ENCODE results near the gene INF2. TPM values are rescaled to one million over a fixed set of nuclear protein-coding genes. Genes with fewer than 3 reads are reported as not detected.
"Not testable (repeated sequence)": the region's sequence is repeated elsewhere in the genome, so short reads cannot be mapped to it uniquely, and the experiment has no call there.

INF2 gene
- total RNA-seq, 1 experiment from 2014 or later: 70.9 TPM

- POLR2A ChIA-PET (ENCODE audit: low non-redundant PET): no interaction called here
- BruUV-seq (replicated peaks): no TSS peak
- TF ChIP-seq EZH2 (IDR thresholded peaks at IDR 0.05; ENCODE audit: borderline replicate concordance, low read depth, low read length, poor library complexity, severe bottlenecking) (no peak), CTCF (conservative IDR thresholded peaks at IDR 0.05; ENCODE audit: low read depth, low read length) (peak; percentile 47)
- Histone ChIP-seq H3K9me3 (ENCODE audit: low read depth, low read length, poor library complexity, severe bottlenecking) (no peaks in the 10 kb centered on the region), H3K4me1 (ENCODE audit: insufficient read depth, low read length, poor library complexity, severe bottlenecking) (peaks cover 7% of the 10 kb centered on the region), H3K27ac (ENCODE audit: low read depth, low read length, poor library complexity, severe bottlenecking) (peak overlapping the region; percentile 6), H3K27me3 (replicated peaks; ENCODE audit: insufficient read depth, low read depth, low read length, poor library complexity) (no peaks in the 10 kb centered on the region), H3K36me3 (ENCODE audit: insufficient read depth, low read length, poor library complexity, severe bottlenecking) (no peaks in the 10 kb centered on the region), H3K4me3 (ENCODE audit: low read depth, low read length, poor library complexity, severe bottlenecking) (no peak overlapping the region)
- intact Hi-C loops (cut with micrococcal nuclease; ENCODE audit: unreplicated experiment): no loop called here
- DNase-seq (ENCODE audit: low spot score): no peak
- CTCF ChIA-PET: interaction anchor here (1.4 kb wide), 1 partner anchor 12 kb away, joined by 9 read pairs; no protein-coding TSS in a partner anchor
Observed at GRCh38 chr14:104665657-104666522, 23.5 kb upstream of the INF2 start.

GRCh38 chr14:104666523-104666895, 22.9 kb upstream of the INF2 start:
- DNase-seq (ENCODE audit: low spot score); H3K27ac ChIP-seq (ENCODE audit: low read depth, low read length, poor library complexity, severe bottlenecking); BruUV-seq (replicated peaks); H3K36me3 ChIP-seq (ENCODE audit: insufficient read depth, low read length, poor library complexity, severe bottlenecking); H3K4me3 ChIP-seq (ENCODE audit: low read depth, low read length, poor library complexity, severe bottlenecking); H3K27me3 ChIP-seq (replicated peaks; ENCODE audit: insufficient read depth, low read depth, low read length, poor library complexity); H3K9me3 ChIP-seq (ENCODE audit: low read depth, low read length, poor library complexity, severe bottlenecking); intact Hi-C loops (cut with micrococcal nuclease; ENCODE audit: unreplicated experiment); POLR2A ChIA-PET (ENCODE audit: low non-redundant PET); H3K4me1 ChIP-seq (ENCODE audit: insufficient read depth, low read length, poor library complexity, severe bottlenecking): not testable (repeated sequence)
- CTCF ChIA-PET: interaction anchor here (1.4 kb wide), 1 partner anchor 11 kb away, joined by 9 read pairs; no protein-coding TSS in a partner anchor

GRCh38 chr14:104666981-104667380, 22.4 kb upstream of the INF2 start:
- ChIA-PET POLR2A (ENCODE audit: low non-redundant PET) (no interaction called here), CTCF (no interaction called here)

More at GRCh38 chr14:104666981-104667380, 22.4 kb upstream of the INF2 start:
- no peak for DNase-seq (ENCODE audit: low spot score)
- no peaks in the 10 kb centered on the region for H3K27me3 ChIP-seq (replicated peaks; ENCODE audit: insufficient read depth, low read depth, low read length, poor library complexity)
- intact Hi-C loops (cut with micrococcal nuclease; ENCODE audit: unreplicated experiment): no loop called here
- no peaks in the 10 kb centered on the region for H3K9me3 ChIP-seq (ENCODE audit: low read depth, low read length, poor library complexity, severe bottlenecking)
- H3K36me3 ChIP-seq (ENCODE audit: insufficient read depth, low read length, poor library complexity, severe bottlenecking): no peaks in the 10 kb centered on the region
- no peak for TF ChIP-seq EZH2 (IDR thresholded peaks at IDR 0.05; ENCODE audit: borderline replicate concordance, low read depth, low read length, poor library complexity, severe bottlenecking)
- TF ChIP-seq CTCF (conservative IDR thresholded peaks at IDR 0.05; ENCODE audit: low read depth, low read length): no peak
- peaks cover 7% of the 10 kb centered on the region for H3K4me1 ChIP-seq (ENCODE audit: insufficient read depth, low read length, poor library complexity, severe bottlenecking)
- H3K27ac ChIP-seq (ENCODE audit: low read depth, low read length, poor library complexity, severe bottlenecking): no peak overlapping the region
- no TSS peak for BruUV-seq (replicated peaks)
- no peak overlapping the region for H3K4me3 ChIP-seq (ENCODE audit: low read depth, low read length, poor library complexity, severe bottlenecking)
